Measurements from ENCODE around the gene CRTAC1.

- TF ChIP-seq CEBPB (IDR thresholded peaks at IDR 0.05; ENCODE audit: low read depth) (no peak), CTCF (IDR thresholded peaks at IDR 0.05 in 2 of 3, conservative IDR thresholded peaks at IDR 0.05 in 1 of 3; ENCODE audit: borderline replicate concordance in 1 of 3, insufficient read depth in 1 of 3, low read depth in 2 of 3, low read length in 2 of 3) (no peak), POLR2A (IDR thresholded peaks at IDR 0.05; ENCODE audit: borderline replicate concordance, extremely low read depth, insufficient read depth, insufficient read length) (no peak), SIN3A (IDR thresholded peaks at IDR 0.05; ENCODE audit: low read depth) (no peak), EZH2 (IDR thresholded peaks at IDR 0.05) (no peak), ZNF274 (IDR thresholded peaks at IDR 0.05; ENCODE audit: low read depth, low read length) (no peak)
Observed at GRCh38 chr10:97927622-97928021, 102.8 kb downstream of the CRTAC1 start.

Measured in HCT116 (cell line).